Erythroblast (primary cell): Measurements from ENCODE around the gene EIF3B.

Experiments used
- GATA1 ChIP-seq: IDR thresholded peaks from 2 replicates; pipeline ENCODE4 v1.6.1; 2011; ENCODE audit warnings: low read depth, mild to moderate bottlenecking, control low read depth, low read length, moderate library complexity
- POLR2A ChIP-seq: IDR thresholded peaks from 2 replicates; pipeline ENCODE4 v1.6.1; 2011; ENCODE audit warnings: mild to moderate bottlenecking, low read length

- TF ChIP-seq POLR2A (no peak), GATA1 (no peak)
Measured at GRCh38 chr7:2321020-2321419, 33.6 kb upstream of the EIF3B start.
